ENCODE data around the gene NR2C2AP.
"Not testable (repeated sequence)": the region's sequence is repeated elsewhere in the genome, so short reads cannot be mapped to it uniquely, and the experiment has no call there.

The NR2C2AP gene

GRCh38 chr19:19179548-19180441 lies 23.4 kb downstream of the NR2C2AP start:
- no peak for DNase-seq

- no peak for DNase-seq
Measured at GRCh38 chr19:19176950-19177349, 26.3 kb downstream of the NR2C2AP start.

- DNase-seq: not testable (repeated sequence)
Measured at GRCh38 chr19:19173243-19173642, 30.0 kb downstream of the NR2C2AP start.

GRCh38 chr19:19171821-19172532 lies 31.2 kb downstream of the NR2C2AP start:
- DNase-seq: no peak

GRCh38 chr19:19170873-19171672 lies 32.1 kb downstream of the NR2C2AP start:
- no peak for DNase-seq

- peak; percentile 63 to 77 (median 72) for DNase-seq
Measured at GRCh38 chr19:19170053-19170872, 33.0 kb downstream of the NR2C2AP start, which contains the start of gene MEF2B. MEF2B (minus strand) TSS chr19:19170263; CDS start chr19:19150735, 19,528 bp downstream.

- DNase-seq: no peak
Measured at GRCh38 chr19:19169236-19170052, 33.8 kb downstream of the NR2C2AP start.

- DNase-seq: no peak
Measured at GRCh38 chr19:19167612-19168011, 35.6 kb downstream of the NR2C2AP start.

GRCh38 chr19:19165396-19165795 lies 37.8 kb downstream of the NR2C2AP start:
- DNase-seq: no peak

GRCh38 chr19:19162495-19162894 lies 40.7 kb downstream of the NR2C2AP start:
- DNase-seq: no peak

- no peak for DNase-seq
Measured at GRCh38 chr19:19160461-19161035, 42.7 kb downstream of the NR2C2AP start.

- DNase-seq: no peak
Measured at GRCh38 chr19:19159534-19159933, 43.7 kb downstream of the NR2C2AP start.

GRCh38 chr19:19157808-19158207 lies 45.4 kb downstream of the NR2C2AP start:
- no peak for DNase-seq

GRCh38 chr19:19155495-19156219 lies 47.6 kb downstream of the NR2C2AP start:
- no peak for DNase-seq

GRCh38 chr19:19154768-19155494 lies 48.3 kb downstream of the NR2C2AP start:
- DNase-seq: no peak

GRCh38 chr19:19152668-19153384 lies 50.4 kb downstream of the NR2C2AP start:
- DNase-seq: no peak

- DNase-seq: no peak
Measured at GRCh38 chr19:19151418-19151817, 51.8 kb downstream of the NR2C2AP start.

Measured in stimulated activated naive CD4-positive, alpha-beta T cell (primary cell).